GM19455 (cell line): ENCODE data around the gene CAPN12.

Experiments
- ATAC-seq: cut with Tn5 transposase; IDR thresholded peaks from one replicate; pipeline ENCODE4 v1.9.1; 2021; ENCODE audit not compliant: unreplicated experiment

CAPN12 gene

GRCh38 chr19:38698225-38699026, 45.8 kb downstream of the CAPN12 start:
- no peak for ATAC-seq

DNA sequence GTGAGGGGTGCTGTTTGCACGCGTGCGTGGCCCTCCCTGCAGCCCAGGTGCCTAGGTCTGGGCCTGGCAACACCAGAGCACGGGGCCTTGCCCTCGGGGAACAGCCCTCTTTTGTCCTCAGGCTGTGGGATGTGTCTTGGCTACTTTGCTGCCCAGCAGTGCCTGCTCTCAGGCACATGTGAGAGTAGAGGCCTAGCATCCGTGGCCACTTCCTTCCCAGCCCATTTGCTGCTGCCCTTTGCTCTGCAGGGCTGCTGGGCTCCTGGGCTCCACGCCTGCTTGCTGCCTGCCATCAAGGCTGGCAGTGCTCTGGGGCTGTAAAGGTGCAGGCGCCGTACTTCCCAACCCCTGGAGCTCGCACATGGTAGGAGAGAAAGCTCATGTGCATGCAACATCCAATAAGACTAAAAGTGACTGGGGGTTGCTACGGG, 46.6 kb downstream of the CAPN12 start:
- no peak for ATAC-seq

- ATAC-seq = no peak
These were observed 47.1 kb downstream of the CAPN12 start for GRCh38 chr19:38697197-38697596.

DNA sequence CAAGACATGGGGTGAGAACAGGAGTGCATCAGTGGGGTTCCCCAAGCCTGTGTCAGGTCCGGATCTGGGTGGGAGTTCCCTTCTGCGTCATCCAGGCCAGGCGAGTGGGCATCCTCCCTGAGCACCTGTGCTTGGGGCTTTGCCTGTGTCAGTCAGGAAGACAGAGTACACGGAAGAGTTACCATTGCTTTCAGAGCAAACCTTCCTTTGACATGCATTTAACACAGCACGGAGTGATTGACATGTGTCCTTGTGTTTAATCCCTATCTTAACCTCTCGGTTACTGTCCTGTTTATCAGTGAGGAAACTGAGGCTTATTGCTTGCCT, 47.6 kb downstream of the CAPN12 start:
- no peak for ATAC-seq

GRCh38 chr19:38695832-38696728, 48.2 kb downstream of the CAPN12 start:
- ATAC-seq = no peak

DNA sequence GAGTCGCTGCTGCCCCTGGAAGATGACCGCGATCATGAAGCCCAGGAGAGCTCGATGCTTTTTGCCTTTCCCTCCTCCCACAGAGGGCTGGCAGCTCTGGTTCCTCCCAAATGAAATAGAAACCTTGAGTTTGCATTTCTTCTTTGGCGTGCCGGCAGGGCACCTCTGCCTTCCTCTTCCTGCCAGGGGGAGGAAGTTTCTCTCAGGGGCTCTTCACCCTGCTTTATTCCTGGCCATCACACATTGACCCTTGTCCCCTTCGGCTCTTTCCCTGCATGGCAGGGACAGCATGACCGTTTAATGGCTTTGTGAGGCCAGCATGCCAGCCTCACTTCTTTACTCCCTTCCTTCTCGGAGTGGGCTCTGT, 49.0 kb downstream of the CAPN12 start:
- no peak for ATAC-seq

DNA sequence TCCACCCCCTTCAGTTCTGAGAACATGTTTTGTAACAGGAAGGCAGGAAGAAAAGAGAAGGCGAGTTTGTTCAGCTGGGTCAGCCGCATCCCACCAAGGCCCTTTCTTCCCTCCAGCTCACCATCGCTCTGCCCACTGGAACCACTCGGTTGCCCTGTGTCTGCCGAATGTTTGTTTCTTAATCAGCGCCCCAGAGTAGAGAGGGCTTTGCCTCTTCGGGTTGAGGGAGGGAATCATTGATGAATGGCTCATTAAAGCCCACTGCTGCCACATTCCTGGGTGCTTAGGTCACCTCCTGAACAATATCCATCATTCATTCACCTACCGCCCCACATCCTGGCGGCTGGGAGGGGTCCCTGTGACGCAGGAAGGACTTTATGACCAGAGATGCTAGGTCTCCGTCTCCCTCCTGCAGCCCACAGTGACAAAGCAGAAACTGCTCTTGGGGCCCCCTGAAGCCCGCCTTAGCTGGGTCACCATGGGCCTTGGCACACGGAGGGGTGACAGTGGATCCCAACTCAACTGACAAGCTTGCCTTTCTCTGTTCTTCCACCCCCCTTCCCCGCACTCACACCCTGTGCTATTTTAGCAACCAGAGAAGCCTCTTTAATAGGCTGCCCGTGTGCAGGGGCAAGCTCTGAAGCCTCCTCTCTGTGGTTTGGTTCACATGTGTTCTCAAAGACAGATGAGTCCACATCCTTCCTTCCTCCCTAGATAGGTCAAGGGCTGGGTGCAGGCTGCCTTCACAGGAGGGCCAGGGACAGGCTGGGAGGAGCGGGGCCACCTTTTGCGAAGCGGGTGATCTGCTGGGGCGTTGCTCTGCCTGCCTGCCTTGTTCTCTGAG, 50.7 kb downstream of the CAPN12 start:
- no peak for ATAC-seq

DNA sequence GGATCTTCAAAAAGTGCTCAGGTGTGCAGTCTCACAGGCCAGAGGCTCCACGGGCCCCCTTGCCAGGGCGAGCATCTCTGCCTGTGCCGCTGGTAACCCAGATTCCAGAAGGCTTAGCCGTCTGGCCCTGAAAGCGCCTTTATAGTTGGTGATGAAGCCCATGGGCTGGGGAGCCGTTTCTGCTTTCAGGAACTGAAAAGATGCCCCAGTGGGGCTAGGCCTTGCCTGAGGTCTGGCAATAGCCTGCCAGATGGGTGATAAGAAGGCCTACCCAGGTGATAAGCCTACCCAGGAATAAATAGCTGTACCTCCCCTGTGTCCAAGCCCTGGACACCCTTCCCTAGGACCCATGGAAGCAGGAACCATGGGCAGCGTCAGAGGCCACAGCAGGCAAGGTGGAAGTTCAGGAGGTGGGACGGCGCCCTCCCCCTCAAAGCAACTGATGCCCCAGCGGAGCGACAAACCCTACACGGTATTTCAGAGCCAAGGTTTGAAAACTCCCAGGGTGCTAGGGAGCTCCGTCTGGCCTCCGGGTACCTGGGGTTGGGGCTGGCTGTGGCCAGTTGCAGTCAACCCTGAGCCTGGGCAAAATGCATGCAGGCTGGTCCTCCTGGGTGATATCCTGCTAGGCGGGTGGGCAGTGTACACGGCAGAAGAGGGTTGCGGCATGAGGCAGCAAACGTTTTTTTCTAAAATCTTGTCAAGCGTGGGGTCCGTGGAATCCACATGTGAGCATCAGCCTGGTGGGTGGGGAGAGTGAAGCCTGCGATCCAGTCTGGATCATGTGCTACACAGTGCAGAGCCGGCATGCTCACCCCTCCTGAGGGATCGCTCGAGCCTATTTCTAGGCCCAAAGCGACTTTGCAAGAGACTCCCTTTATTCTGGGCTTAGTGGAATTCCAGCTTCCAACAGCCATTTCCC, 51.6 kb downstream of the CAPN12 start:
- no peak for ATAC-seq

- ATAC-seq = no peak
These were observed 52.3 kb downstream of the CAPN12 start for GRCh38 chr19:38691938-38692457.

DNA sequence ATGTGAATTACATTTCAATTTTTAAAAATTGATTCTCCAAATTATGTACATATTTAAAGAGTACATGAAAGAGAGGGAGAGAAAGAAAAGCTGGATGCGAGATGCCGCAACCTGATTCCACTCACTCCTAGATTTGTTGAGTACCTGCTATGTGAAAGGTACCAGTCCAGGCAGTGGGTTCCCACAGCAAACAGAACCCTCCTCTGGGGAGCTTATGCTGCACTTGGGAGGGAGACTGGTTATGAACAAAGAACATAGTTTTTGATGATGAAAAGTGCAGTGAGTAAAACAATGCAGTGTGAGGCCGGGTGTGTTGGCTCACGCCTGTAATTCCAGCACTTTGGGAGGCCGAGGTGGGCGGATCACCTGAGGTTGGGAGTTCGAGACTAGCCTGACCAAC, 53.4 kb downstream of the CAPN12 start:
- no peak for ATAC-seq

GRCh38 chr19:38690146-38690545, 54.1 kb downstream of the CAPN12 start:
- no peak for ATAC-seq

DNA sequence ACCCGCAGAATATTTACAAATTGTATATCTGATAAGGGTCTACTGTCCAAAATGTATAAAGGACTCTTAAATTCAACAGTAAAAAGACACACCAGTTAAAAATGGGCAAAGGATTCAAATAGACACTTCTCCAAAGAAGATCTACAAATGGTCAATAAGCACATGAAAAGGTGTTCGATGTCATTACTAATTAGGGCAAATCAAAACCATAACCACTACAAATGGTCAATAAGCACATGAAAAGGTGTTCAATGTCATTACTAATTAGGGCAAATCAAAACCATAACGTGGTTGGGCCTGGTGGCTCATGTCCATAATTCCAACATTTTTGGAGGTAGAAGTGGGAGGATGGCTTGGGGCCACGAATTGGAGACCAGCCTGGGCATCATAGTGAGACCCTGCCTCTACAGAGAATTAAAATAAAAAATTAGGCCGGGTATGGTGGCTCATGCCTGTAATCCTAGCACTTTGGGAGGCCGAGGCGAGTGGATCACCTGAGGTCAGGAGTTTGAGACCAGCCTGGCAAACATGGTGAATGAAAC, 56.4 kb downstream of the CAPN12 start:
- ATAC-seq = no peak

DNA sequence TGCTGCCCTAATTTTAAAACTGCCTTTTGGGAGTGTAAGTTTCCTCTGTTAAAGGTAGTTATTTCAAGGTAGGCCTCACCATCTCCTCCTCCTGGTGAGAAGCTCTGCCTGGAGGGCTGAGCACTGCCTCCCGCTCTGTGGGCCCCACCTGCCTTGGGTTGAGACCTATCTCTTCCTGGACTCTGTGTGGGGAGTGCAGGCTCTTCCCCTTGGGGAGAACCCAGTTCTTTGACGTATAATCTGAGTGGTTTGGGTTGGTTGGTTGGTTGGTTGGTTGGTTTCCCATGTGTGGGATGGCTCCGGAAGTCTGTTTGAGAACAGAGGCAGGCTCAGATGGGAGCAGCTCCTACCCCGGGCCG, 57.8 kb downstream of the CAPN12 start:
- no peak for ATAC-seq

DNA sequence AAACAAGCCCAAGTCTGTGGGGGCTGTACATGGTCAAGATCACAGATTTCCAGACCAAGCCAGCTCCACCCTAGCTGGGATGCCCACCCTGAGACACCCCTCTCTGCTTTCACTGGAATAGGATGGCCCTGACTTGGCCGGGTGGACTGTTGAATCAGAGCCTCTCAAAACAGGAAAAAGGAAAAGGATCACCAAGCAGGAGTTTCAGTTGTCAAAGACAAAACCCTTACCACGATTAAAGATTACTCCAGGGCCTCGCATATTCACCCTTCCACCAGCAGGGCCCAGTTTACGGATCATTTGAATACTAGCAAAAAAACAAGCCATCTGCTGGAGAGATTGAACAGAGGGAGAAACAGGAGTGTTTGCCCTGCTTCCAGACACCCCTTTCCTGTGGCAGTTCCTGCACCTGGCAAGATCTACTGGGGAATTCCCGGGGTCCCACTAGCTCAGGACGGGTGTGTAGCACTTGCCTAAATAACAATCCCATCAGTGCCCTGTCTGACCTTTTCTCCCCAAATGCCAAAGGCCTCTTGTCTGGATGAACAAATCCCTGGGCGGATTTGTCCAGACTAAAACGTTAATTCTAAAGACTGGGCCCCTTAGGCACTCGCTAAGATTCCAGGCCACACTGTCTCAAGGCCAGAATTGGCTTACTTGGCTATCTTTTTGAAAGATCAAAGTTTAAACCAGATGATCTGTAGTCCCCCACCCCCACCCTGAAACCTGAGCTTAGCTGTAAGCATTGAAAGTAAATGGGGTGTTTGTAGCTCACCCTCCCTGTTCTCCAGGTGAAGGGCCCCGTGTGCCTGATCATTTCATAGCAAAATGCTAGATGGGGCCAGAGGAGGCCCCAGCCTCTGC, 58.4 kb downstream of the CAPN12 start:
- no peak for ATAC-seq

DNA sequence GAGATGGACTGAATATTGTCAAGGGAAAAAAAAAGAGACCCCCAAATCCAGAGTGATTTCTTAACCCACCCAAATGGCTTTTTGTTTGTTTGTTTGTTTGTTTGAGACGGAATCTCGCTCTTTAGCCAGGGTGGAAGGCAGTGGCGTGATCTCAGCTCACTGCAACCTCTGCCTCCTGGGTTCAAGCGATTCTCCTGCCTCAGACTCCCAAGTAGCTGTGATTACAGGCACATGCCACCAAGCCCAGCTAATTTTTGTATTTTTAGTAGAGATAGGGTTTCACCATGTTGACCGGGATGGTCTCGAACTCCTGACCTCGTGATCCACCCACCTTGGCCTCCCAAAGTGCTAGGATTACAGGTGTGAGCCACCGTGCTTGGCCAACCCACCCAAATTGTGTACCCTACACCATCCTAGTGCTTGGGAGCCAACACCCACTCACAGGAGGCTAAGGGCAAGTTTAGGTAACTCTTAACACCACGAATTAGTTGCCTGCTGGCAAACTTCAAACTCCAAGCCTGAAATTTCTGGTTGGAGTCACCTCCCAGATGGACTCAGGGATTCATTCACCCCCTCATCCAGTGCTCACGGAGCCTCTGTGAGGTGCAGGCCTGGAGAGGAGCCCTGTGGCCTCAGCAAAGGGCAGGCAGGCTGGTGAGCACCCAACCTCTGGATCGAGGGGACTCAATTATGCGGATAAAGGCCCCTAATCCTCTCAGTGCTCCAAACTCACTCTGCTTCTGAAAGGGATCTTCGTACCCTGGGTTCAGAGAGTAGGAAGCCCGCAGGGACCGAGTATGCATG, 59.2 kb downstream of the CAPN12 start:
- no peak for ATAC-seq

DNA sequence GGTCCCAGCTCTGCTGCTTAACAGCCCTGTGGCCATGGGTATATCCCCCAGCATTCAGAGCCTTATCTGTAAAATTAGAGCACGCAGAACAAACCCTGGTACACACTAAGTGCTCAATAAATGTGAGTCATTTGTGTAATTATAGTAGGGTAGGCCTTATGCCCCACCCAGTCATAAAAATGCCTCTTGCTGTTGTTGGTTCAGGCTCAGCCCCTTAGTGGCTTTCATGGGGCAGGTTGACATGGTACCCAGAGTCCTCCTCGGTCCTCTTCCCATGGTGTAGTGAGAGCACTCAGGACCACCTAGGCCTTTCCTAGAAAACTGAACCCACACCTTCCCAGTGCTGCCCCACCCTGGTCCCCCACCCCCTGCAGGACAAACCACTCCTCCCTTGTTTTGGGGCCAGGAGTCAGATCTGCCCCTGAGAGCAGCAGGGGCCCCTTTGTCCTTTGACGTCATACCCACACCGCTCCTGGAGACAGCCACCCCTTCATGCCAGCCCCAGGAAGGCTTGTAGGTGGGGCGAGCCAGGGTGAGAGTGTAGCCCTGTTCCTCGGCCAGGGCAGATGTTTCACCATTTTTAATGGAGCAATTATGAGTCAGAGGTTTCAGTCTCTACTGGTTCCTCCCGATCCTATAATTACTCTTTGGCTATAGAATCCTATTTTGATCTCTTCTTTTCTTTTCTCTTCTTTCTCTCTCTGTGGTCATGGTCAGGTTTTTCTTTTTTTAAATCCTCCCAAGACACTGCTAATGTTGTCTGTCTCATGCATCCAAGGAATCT, 60.0 kb downstream of the CAPN12 start:
- no peak for ATAC-seq

- ATAC-seq = no peak
These were observed 60.7 kb downstream of the CAPN12 start for GRCh38 chr19:38683393-38684077.
